Measurements from ENCODE around the gene NR2F6. TPM values are rescaled to one million over a fixed set of nuclear protein-coding genes. Genes with fewer than 3 reads are reported as not detected.

The NR2F6 gene
- total RNA-seq, 3 donors from 2014 or later: 23.2 to 52.4 (median 34.7) TPM

GRCh38 chr19:17202249-17202648 is 43.5 kb downstream of the NR2F6 start:
- Histone ChIP-seq H3K36me3 (no peaks in the 10 kb centered on the region), H3K27ac (no peak overlapping the region), H3K9me3 (no peaks in the 10 kb centered on the region), H3K27me3 (no peaks in the 10 kb centered on the region), H3K4me3 (no peak overlapping the region), H3K4me1 (no peaks in the 10 kb centered on the region)
- intact Hi-C loops (cut with DNase I; ENCODE audit: low total_unique reads): no loop called here
- TF ChIP-seq POLR2AphosphoS5 (IDR thresholded peaks at IDR 0.05): no peak
- TF ChIP-seq CTCF (IDR thresholded peaks at IDR 0.05): no peak
- no peak for TF ChIP-seq POLR2A (IDR thresholded peaks at IDR 0.05)
- no peak for DNase-seq (ENCODE audit: low spot score in 2 of 2)

GRCh38 chr19:17200408-17201079 is 45.2 kb downstream of the NR2F6 start:
- Histone ChIP-seq H3K9me3 (no peaks in the 10 kb centered on the region), H3K36me3 (peaks cover 2% of the 10 kb centered on the region), H3K4me3 (no peak overlapping the region), H3K4me1 (no peaks in the 10 kb centered on the region), H3K27me3 (no peaks in the 10 kb centered on the region), H3K27ac (no peak overlapping the region)
- DNase-seq (ENCODE audit: low spot score in 2 of 2): no peak
- intact Hi-C loops (cut with DNase I; ENCODE audit: low total_unique reads): no loop called here
- TF ChIP-seq POLR2AphosphoS5 (IDR thresholded peaks at IDR 0.05) (no peak), CTCF (IDR thresholded peaks at IDR 0.05) (no peak), POLR2A (IDR thresholded peaks at IDR 0.05) (no peak)

DNA sequence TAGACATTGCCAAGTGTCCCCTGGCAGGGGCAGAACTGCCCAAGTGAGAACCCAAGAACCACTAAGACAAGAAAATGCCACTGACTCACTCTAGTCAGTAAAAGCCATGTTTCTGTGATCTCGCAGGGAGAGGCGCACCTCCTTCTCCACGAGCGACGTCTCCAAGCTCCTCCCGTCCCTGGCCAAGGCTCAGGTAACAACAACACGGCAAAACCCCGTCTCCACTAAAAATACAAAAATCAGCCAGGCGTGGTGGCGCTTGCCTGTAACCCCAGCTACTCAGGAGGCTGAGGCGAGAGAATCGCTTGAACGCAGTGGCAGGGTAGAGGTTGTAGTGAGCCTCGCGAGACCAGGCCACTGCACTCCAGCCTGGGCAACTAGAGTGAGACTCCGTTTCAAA is 48.1 kb downstream of the NR2F6 start:
- Histone ChIP-seq H3K9me3 (no peaks in the 10 kb centered on the region), H3K27ac (no peak overlapping the region), H3K4me1 (no peaks in the 10 kb centered on the region), H3K36me3 (peaks cover 14% of the 10 kb centered on the region), H3K4me3 (no peak overlapping the region), H3K27me3 (no peaks in the 10 kb centered on the region)
- TF ChIP-seq CTCF (IDR thresholded peaks at IDR 0.05) (no peak), POLR2A (IDR thresholded peaks at IDR 0.05) (no peak), POLR2AphosphoS5 (IDR thresholded peaks at IDR 0.05) (no peak)
- no peak for DNase-seq (ENCODE audit: low spot score in 2 of 2)
- intact Hi-C loops (cut with DNase I; ENCODE audit: low total_unique reads): no loop called here

DNA sequence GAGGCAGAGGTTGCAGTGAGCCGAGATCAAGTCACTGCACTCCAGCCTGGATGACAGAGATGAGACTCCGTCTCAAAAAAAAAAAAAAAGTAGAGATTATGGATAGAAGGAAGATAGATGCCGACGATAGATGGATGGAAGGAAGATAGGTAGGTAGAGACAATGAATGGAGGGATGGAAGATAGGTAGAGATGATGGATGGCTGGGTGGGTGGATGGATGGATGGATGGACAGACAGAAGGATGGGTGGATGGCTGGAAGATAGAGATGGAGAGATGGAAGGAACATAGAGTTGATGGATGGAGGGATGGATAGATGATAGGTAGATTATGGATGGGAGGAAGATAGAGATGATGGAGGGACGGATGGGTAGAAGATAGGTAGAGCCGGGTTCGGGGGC is 49.1 kb downstream of the NR2F6 start:
- H3K9me3 ChIP-seq: no peaks in the 10 kb centered on the region
- peaks cover 14% of the 10 kb centered on the region for H3K36me3 ChIP-seq
- H3K4me3 ChIP-seq: no peak overlapping the region
- H3K27ac ChIP-seq: no peak overlapping the region
- intact Hi-C loops (cut with DNase I; ENCODE audit: low total_unique reads): no loop called here
- H3K27me3 ChIP-seq: no peaks in the 10 kb centered on the region
- TF ChIP-seq CTCF (IDR thresholded peaks at IDR 0.05): no peak
- no peak for TF ChIP-seq POLR2AphosphoS5 (IDR thresholded peaks at IDR 0.05)
- no peak for TF ChIP-seq POLR2A (IDR thresholded peaks at IDR 0.05)
- no peak for DNase-seq (ENCODE audit: low spot score in 2 of 2)
- H3K4me1 ChIP-seq: no peaks in the 10 kb centered on the region

DNA sequence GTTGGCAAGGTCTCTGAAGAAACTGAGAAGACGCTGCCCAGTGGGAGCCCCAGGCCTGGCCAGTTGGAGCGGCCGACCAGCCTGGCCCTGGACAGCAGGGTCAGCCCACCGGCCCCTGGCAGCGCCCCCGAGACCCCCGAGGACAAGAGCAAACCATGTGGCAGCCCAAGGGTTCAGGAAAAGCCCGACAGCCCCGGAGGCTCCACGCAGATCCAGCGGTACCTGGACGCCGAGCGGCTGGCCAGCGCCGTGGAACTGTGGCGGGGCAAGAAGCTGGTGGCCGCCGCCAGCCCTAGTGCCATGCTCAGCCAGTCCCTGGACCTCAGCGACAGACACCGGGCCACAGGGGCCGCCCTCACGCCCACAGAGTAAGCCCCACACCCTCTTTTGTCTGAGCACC is 50.6 kb downstream of the NR2F6 start:
- Histone ChIP-seq H3K27ac (no peak overlapping the region), H3K4me1 (no peaks in the 10 kb centered on the region), H3K36me3 (peaks cover 20% of the 10 kb centered on the region), H3K27me3 (no peaks in the 10 kb centered on the region), H3K9me3 (no peaks in the 10 kb centered on the region), H3K4me3 (no peak overlapping the region)
- intact Hi-C loops (cut with DNase I; ENCODE audit: low total_unique reads): no loop called here
- TF ChIP-seq POLR2A (IDR thresholded peaks at IDR 0.05): no peak
- no peak for TF ChIP-seq POLR2AphosphoS5 (IDR thresholded peaks at IDR 0.05)
- no peak for TF ChIP-seq CTCF (IDR thresholded peaks at IDR 0.05)
- no peak for DNase-seq (ENCODE audit: low spot score in 2 of 2)
